ENCODE measurements around the gene CD48. TPM values are rescaled to one million over a fixed set of nuclear protein-coding genes. Genes with fewer than 3 reads are reported as not detected.

CD48 gene
- total RNA-seq (2022; extraction: Qiagen RNA extraction; ENCODE audit: low read depth): not detected in 5 replicates

DNA sequence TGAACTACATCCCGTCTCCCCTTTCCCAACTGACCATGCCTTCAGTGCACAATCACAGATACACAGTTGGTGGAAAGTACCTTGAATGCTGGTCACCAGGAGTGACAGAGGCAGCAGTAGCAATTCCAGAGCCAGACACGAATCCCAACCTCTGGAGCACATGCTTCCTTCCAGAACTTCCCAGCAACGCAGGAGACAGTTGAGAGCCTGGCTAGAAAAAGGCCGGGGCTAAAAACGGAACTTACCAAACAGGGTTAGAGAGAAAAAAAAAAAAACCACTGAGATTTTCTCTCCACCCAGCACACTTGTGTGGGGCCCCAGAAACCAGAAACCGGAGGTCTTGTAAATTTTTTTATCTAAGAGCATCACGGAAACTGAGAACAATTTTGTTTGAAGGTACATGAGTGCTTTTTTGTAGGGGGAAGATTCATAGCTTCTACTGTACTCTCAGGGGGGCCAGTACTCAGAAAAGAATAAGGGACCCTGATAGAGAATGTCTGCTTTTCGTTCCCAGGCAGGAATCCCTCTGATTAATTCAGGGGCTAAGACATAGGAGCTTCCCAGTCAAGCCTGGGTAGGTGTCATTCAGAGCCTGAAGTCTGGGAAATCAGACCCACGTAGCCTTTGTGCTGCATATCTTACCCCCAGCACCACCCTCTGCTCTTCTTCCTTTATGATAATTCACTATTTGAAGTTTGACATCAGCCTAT lies at the start of gene CD48:
Gene CD48, minus strand, starts transcription at position 221 of the 710 bp plus-strand sequence. Its CDS starts 59 bp downstream, at position 162.

DNA sequence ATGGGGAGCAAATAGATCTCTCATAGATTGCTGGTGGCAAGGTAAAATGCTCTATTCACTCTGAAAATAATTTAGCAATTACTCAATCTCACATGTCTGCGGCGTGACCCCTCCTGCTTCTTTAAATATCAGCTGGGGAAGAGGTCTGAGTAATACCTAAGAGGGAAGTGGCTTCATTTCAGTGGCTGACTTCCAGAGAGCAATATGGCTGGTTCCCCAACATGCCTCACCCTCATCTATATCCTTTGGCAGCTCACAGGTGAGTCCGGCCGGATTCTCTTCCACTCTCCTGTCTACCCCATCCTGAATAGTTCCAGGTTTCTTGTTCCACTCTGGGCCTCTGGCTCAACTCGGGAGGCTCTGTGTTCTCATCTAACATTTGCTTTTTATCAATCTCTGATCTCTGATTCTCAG lies 27.5 kb upstream of the CD48 start, which contains the start of gene SLAMF7:
Gene SLAMF7, plus strand, starts transcription at position 150 of the 414 bp plus-strand sequence. Its CDS starts 55 bp downstream, at position 205.

GRCh38 chr1:160646711-160647328 lies 64.8 kb downstream of the CD48 start, which contains the start of gene SLAMF1:
Gene SLAMF1, minus strand, starts transcription at chr1:160647044. Its CDS starts 99 bp downstream, at chr1:160646945.

Other genes starting within 250 kb of the CD48 start
- not detected in 5 replicates for gene SLAMF6, start 188.6 kb downstream of the CD48 start, total RNA-seq (2022; extraction: Qiagen RNA extraction; ENCODE audit: low read depth)
- gene CD84, start 132.3 kb downstream of the CD48 start, total RNA-seq (2022; extraction: Qiagen RNA extraction; ENCODE audit: low read depth): not detected in 5 replicates
- gene SLAMF1, start 64.8 kb downstream of the CD48 start, total RNA-seq (2022; extraction: Qiagen RNA extraction; ENCODE audit: low read depth): not detected in 5 replicates
- 1.6 to 2.6 TPM (median 1.8 TPM) in 5 replicates for gene SLAMF7, start 27.4 kb upstream of the CD48 start, total RNA-seq (2022; extraction: Qiagen RNA extraction; ENCODE audit: low read depth)
- 0.06 to 0.29 TPM (median 0.13 TPM) in 5 replicates for gene LY9, start 84.4 kb upstream of the CD48 start, total RNA-seq (2022; extraction: Qiagen RNA extraction; ENCODE audit: low read depth)
- not detected in 5 replicates for gene CD244, start 151.1 kb upstream of the CD48 start, total RNA-seq (2022; extraction: Qiagen RNA extraction; ENCODE audit: low read depth)
- gene ITLN1, start 173.4 kb upstream of the CD48 start, total RNA-seq (2022; extraction: Qiagen RNA extraction; ENCODE audit: low read depth): 0.22 TPM in 1 of 5 replicates, not detected in the others
- 0.22 to 0.33 TPM in 2 of 5 replicates, not detected in the others for gene ITLN2, start 243.0 kb upstream of the CD48 start, total RNA-seq (2022; extraction: Qiagen RNA extraction; ENCODE audit: low read depth)

Data from A549 treated with RU486 at 1 μM for 4 hours (cell line).